SK-N-SH (cell line): Measurements from ENCODE around the gene KIAA2012. TPM values are rescaled to one million over a fixed set of nuclear protein-coding genes. Genes with fewer than 3 reads are reported as not detected.

ENCODE experiments used
- CTCF ChIA-PET: fragments of 300-600, 350-600 bp; formaldehyde crosslinking; extraction: SDS; loops from one replicate; lab custom pipeline; 2021; lab: Yijun Ruan, JAX
- POLR2A ChIA-PET: fragments of 350-600 bp; sonication (Branson Sonifier 250); formaldehyde crosslinking; extraction: SDS; loops from one replicate; lab custom pipeline; 2020; ENCODE audit warnings: antibody characterized with exemption, inconsistent platforms; lab: Yijun Ruan, JAX
- DNase-seq: peaks from one replicate; pipeline ENCODE4 v3.0.0; 2012
- H2AFZ ChIP-seq: fragments of 200-600 bp; sonication (generic); 2 replicates; pipeline ENCODE4 v1.8.1; 2016; ENCODE audit warnings: antibody characterized with exemption, mild to moderate bottlenecking, low read depth
- H3F3A ChIP-seq: fragments of 200-600 bp; sonication (generic); replicated peaks from 2 replicates; pipeline ENCODE3; 2016; ENCODE audit warnings: antibody characterized with exemption, mild to moderate bottlenecking; ENCODE audit not compliant: insufficient read depth
- H3K27ac ChIP-seq, 2 experiments: fragments of 200-500 bp in 1 of 2; fragments of 200-600 bp in 1 of 2; sonication (Bioruptor generic) in 1 of 2; sonication (generic), shearing (Covaris generic) in 1 of 2; 2 replicates each; pipeline versions ENCODE4 v1.5.1 to v1.6.1; 2014 to 2016; ENCODE audit warnings: low read depth in 2 of 2, inconsistent platforms in 1 of 2, low read length in 1 of 2, mild to moderate bottlenecking in 1 of 2, mixed read lengths in 1 of 2
- H3K27me3 ChIP-seq: fragments of 200-600 bp; sonication (generic), shearing (Covaris generic); 2 replicates; pipeline ENCODE4 v1.6.1; 2016; ENCODE audit warnings: mixed run types; ENCODE audit not compliant: insufficient read depth
- H3K36me3 ChIP-seq, 2 experiments: fragments of 200-500 bp in 1 of 2; fragments of 200-600 bp in 1 of 2; sonication (Bioruptor generic) in 1 of 2; sonication (generic) in 1 of 2; replicated peaks in 1 of 2; 2 replicates each; pipeline versions ENCODE3 to v1.5.1; 2014 to 2016; ENCODE audit warnings: low read length in 1 of 2, mild to moderate bottlenecking in 1 of 2; ENCODE audit not compliant: insufficient read depth in 2 of 2, control insufficient read depth in 1 of 2
- H3K4me1 ChIP-seq, 2 experiments: fragments of 200-500 bp in 1 of 2; fragments of 200-600 bp in 1 of 2; sonication (Bioruptor generic) in 1 of 2; sonication (generic), shearing (Covaris generic) in 1 of 2; 2 replicates each; pipeline versions ENCODE4 v1.5.1 to v1.6.1; 2014 to 2016; ENCODE audit warnings: low read depth in 1 of 2, low read length in 1 of 2, mixed run types in 1 of 2; ENCODE audit not compliant: insufficient read depth in 2 of 2, control insufficient read depth in 1 of 2
- H3K4me2 ChIP-seq: fragments of 200-600 bp; sonication (generic), shearing (Covaris generic); 2 replicates; pipeline ENCODE4 v1.6.1; 2017; ENCODE audit warnings: mixed run types
- H3K4me3 ChIP-seq, 2 experiments: fragments of 200-500 bp in 1 of 2; fragments of 200-600 bp in 1 of 2; sonication (Bioruptor generic) in 1 of 2; sonication (generic), shearing (Covaris generic) in 1 of 2; 2 replicates each; pipeline versions ENCODE4 v1.5.1 to v1.8.1; 2014 to 2016; ENCODE audit warnings: low read depth in 2 of 2, inconsistent platforms in 1 of 2, low read length in 1 of 2, mild to moderate bottlenecking in 1 of 2, mixed read lengths in 1 of 2, moderate library complexity in 1 of 2
- H3K79me2 ChIP-seq: fragments of 200-600 bp; sonication (generic); 2 replicates; pipeline ENCODE4 v1.8.1; 2017; ENCODE audit warnings: mild to moderate bottlenecking; ENCODE audit not compliant: insufficient read depth
- H3K9ac ChIP-seq: fragments of 200-600 bp; sonication (generic); 2 replicates; pipeline ENCODE4 v1.6.1; 2017; ENCODE audit warnings: mixed run types
- H3K9me2 ChIP-seq: fragments of 200-600 bp; sonication (generic); 2 replicates; pipeline ENCODE4 v1.6.1; 2017; ENCODE audit warnings: mixed run types
- H3K9me3 ChIP-seq: fragments of 200-600 bp; sonication (generic); 2 replicates; pipeline ENCODE4 v1.6.1; 2017; ENCODE audit warnings: mixed run types, mild to moderate bottlenecking, moderate library complexity
- H4K20me1 ChIP-seq: fragments of 200-600 bp; sonication (generic); 2 replicates; pipeline ENCODE4 v1.6.1; 2017; ENCODE audit warnings: mild to moderate bottlenecking, mixed run types; ENCODE audit not compliant: insufficient read depth
- FOXJ3 ChIP-seq: sonication (generic); formaldehyde crosslinking; IDR thresholded peaks from 2 replicates; pipeline ENCODE4 v1.5.1; 2020; ENCODE audit warnings: mild to moderate bottlenecking, missing genetic modification reagents
- MXI1 ChIP-seq: IDR thresholded peaks from 2 replicates; pipeline ENCODE4 v1.6.1; 2012; ENCODE audit warnings: mild to moderate bottlenecking, low read depth, low read length, improper control_type of control experiment
- PBX3 ChIP-seq: IDR thresholded peaks from 2 replicates; pipeline ENCODE4; 2012
- SIN3A ChIP-seq: IDR thresholded peaks from 2 replicates; pipeline ENCODE4 v1.6.1; 2012; ENCODE audit warnings: low read depth, mild to moderate bottlenecking, low read length, moderate library complexity, borderline replicate concordance
- TCF12 ChIP-seq: IDR thresholded peaks from 2 replicates; pipeline ENCODE4 v1.4.0; 2012
- TEAD4 ChIP-seq: IDR thresholded peaks from 2 replicates; pipeline ENCODE4 v1.4.0; 2012; ENCODE audit warnings: mild to moderate bottlenecking, borderline replicate concordance; ENCODE audit not compliant: insufficient read depth
- YY1 ChIP-seq: IDR thresholded peaks from 2 replicates; pipeline ENCODE4 v1.4.0; 2012; ENCODE audit warnings: low read depth, mild to moderate bottlenecking
- WGBS: methylation state at CpG from one replicate; pipeline ENCODE4 v1.1.6; 2017; ENCODE audit warnings: low lambda C conversion rate; 5-methylcytosine and 5-hydroxymethylcytosine counted together
- polyA plus RNA-seq, 3 experiments: library from polyadenylated mRNA; depleted of rRNA; stranded (reverse); fragments of >200 nt; gene quantifications; 2 replicates each; pipeline ENCODE4 v1.2.3, GENCODE V29; 2012
- TF ChIP-seq, protein P1 (sequence below): fragments of 150-350 bp; IDR thresholded peaks from 2 replicates; pipeline ENCODE4 v1.6.1; 2016; ENCODE audit warnings: mild to moderate bottlenecking, low read depth, low read length

KIAA2012 gene
- polyA plus RNA-seq, 1 of the 3 experiments (the other 2 are of a cell fraction) = 0.07 TPM

- no peak for TF ChIP-seq PBX3
Observed at GRCh38 chr2:202122980-202123720, 50.1 kb downstream of the KIAA2012 start (continued).

DNA sequence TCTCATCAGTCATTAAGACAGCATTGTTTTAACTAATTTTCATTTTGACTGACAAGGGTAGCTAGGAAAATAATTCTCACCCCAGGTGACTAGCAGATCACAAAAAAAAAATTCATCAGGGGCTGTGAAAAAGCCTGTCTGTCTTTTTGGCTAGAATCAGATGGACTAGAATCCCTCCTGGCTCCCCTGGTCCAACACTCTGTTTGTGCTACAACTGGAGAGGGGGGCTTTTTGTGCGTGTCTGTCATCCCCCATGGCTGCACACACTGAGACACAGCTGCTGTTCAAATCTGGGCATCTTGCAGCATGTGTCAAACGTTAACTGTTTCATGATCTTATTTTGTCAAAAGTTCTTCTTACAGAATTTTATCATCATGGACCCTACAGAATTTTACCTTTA, 51.2 kb downstream of the KIAA2012 start:
- Histone ChIP-seq H3K9ac (no peak overlapping the region), H3K36me3 (no peaks in the 10 kb centered on the region), H3K27me3 (no peaks in the 10 kb centered on the region), H3K4me1 (no peaks in the 10 kb centered on the region), H2AFZ (no peak overlapping the region), H3K27ac (no peak overlapping the region), H3F3A (no peaks in the 10 kb centered on the region), H3K9me3 (no peaks in the 10 kb centered on the region; the same call in 1 of the 2 replicates), H4K20me1 (no peaks in the 10 kb centered on the region), H3K4me2 (no peak overlapping the region), H3K9me2 (no peaks in the 10 kb centered on the region), H3K79me2 (no peaks in the 10 kb centered on the region), H3K4me3 (no peak overlapping the region)
- no peak for DNase-seq
- no peak for TF ChIP-seq YY1
- TF ChIP-seq MXI1 = no peak
- TF ChIP-seq SIN3A = no peak
- TF ChIP-seq, protein P1, sequence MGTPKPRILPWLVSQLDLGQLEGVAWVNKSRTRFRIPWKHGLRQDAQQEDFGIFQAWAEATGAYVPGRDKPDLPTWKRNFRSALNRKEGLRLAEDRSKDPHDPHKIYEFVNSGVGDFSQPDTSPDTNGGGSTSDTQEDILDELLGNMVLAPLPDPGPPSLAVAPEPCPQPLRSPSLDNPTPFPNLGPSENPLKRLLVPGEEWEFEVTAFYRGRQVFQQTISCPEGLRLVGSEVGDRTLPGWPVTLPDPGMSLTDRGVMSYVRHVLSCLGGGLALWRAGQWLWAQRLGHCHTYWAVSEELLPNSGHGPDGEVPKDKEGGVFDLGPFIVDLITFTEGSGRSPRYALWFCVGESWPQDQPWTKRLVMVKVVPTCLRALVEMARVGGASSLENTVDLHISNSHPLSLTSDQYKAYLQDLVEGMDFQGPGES = no peak
- POLR2A ChIA-PET = no interaction called here
- CTCF ChIA-PET = no interaction called here
- WGBS = 84% methylated on average over 2 of the region's 2 CpGs

DNA sequence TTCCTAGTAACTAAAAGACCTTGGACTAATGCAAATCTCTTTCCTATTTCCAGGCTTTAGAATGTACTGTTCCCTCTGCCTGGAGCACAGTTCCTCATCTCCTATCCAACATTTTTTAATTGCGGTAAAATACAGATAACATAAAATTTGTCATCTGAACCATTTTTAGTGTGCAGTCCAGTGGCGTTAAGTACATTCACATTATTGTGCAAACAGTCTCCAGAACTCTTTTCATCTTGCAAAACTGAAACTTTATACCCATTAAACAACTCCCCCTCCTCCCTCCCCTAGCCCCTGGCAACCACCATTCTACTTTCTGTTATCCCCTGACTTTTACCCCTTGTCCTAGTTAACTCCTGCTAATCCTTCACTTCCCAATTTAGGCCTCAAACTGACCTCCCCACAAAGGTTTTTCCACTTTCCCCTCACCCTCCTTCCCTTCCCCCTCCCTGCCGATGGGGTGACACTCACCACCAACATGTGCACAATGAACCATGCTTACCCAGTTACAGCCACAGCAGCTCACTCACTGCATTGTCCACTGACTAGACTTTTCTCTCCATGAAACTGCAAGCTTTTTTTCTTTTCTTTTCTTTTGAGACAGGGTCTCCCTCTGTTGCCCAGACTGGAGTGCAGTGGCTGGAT, 54.8 kb downstream of the KIAA2012 start:
- Histone ChIP-seq H3K9ac (no peak overlapping the region), H3K4me1 (no peaks in the 10 kb centered on the region), H3K79me2 (no peaks in the 10 kb centered on the region), H3K27ac (no peak overlapping the region), H3K9me3 (no peaks in the 10 kb centered on the region), H2AFZ (no peak overlapping the region), H3K9me2 (no peaks in the 10 kb centered on the region), H3K36me3 (no peaks in the 10 kb centered on the region), H3K4me2 (no peak overlapping the region), H3K27me3 (no peaks in the 10 kb centered on the region)
- ChIA-PET POLR2A (no interaction called here), CTCF (interaction anchor here (0.5 to 0.6 kb wide), 2 partner anchors 21 to 48 kb away, joined by 3 read pairs; no protein-coding TSS in a partner anchor)
- WGBS = 84% methylated on average over 3 of the region's 3 CpGs
- TF ChIP-seq FOXJ3 (CRISPR knock-in tag) = no peak
- TF ChIP-seq TEAD4 = no peak
- no peak for TF ChIP-seq SIN3A
- no peak for TF ChIP-seq TCF12
- TF ChIP-seq, all 33 proteins: peak for 0
- DNase-seq = no peak
- Histone ChIP-seq H3K4me3 (no peak overlapping the region), H4K20me1 (no peaks in the 10 kb centered on the region), H3F3A (no peaks in the 10 kb centered on the region)
